SK-N-SH (cell line): ENCODE measurements around the gene CACNA1D. TPM values are rescaled to one million over a fixed set of nuclear protein-coding genes. Genes with fewer than 3 reads are reported as not detected.

Experiments used
- CTCF ChIA-PET: fragments of 300-600, 350-600 bp; formaldehyde crosslinking; extraction: SDS; loops from one replicate; lab custom pipeline; 2021; lab: Yijun Ruan, JAX
- POLR2A ChIA-PET: fragments of 350-600 bp; sonication (Branson Sonifier 250); formaldehyde crosslinking; extraction: SDS; loops from one replicate; lab custom pipeline; 2020; ENCODE audit warnings: antibody characterized with exemption, inconsistent platforms; lab: Yijun Ruan, JAX
- DNase-seq: peaks from one replicate; pipeline ENCODE4 v3.0.0; 2012
- H2AFZ ChIP-seq: fragments of 200-600 bp; sonication (generic); 2 replicates; pipeline ENCODE4 v1.8.1; 2016; ENCODE audit warnings: antibody characterized with exemption, mild to moderate bottlenecking, low read depth
- H3F3A ChIP-seq: fragments of 200-600 bp; sonication (generic); replicated peaks from 2 replicates; pipeline ENCODE3; 2016; ENCODE audit warnings: antibody characterized with exemption, mild to moderate bottlenecking; ENCODE audit not compliant: insufficient read depth
- H3K27ac ChIP-seq, 2 experiments: fragments of 200-500 bp in 1 of 2; fragments of 200-600 bp in 1 of 2; sonication (Bioruptor generic) in 1 of 2; sonication (generic), shearing (Covaris generic) in 1 of 2; 2 replicates each; pipeline versions ENCODE4 v1.5.1 to v1.6.1; 2014 to 2016; ENCODE audit warnings: low read depth in 2 of 2, inconsistent platforms in 1 of 2, low read length in 1 of 2, mild to moderate bottlenecking in 1 of 2, mixed read lengths in 1 of 2
- H3K27me3 ChIP-seq: fragments of 200-600 bp; sonication (generic), shearing (Covaris generic); 2 replicates; pipeline ENCODE4 v1.6.1; 2016; ENCODE audit warnings: mixed run types; ENCODE audit not compliant: insufficient read depth
- H3K36me3 ChIP-seq, 2 experiments: fragments of 200-500 bp in 1 of 2; fragments of 200-600 bp in 1 of 2; sonication (Bioruptor generic) in 1 of 2; sonication (generic) in 1 of 2; replicated peaks in 1 of 2; 2 replicates each; pipeline versions ENCODE3 to v1.5.1; 2014 to 2016; ENCODE audit warnings: low read length in 1 of 2, mild to moderate bottlenecking in 1 of 2; ENCODE audit not compliant: insufficient read depth in 2 of 2, control insufficient read depth in 1 of 2
- H3K4me1 ChIP-seq, 2 experiments: fragments of 200-500 bp in 1 of 2; fragments of 200-600 bp in 1 of 2; sonication (Bioruptor generic) in 1 of 2; sonication (generic), shearing (Covaris generic) in 1 of 2; 2 replicates each; pipeline versions ENCODE4 v1.5.1 to v1.6.1; 2014 to 2016; ENCODE audit warnings: low read depth in 1 of 2, low read length in 1 of 2, mixed run types in 1 of 2; ENCODE audit not compliant: insufficient read depth in 2 of 2, control insufficient read depth in 1 of 2
- H3K4me2 ChIP-seq: fragments of 200-600 bp; sonication (generic), shearing (Covaris generic); 2 replicates; pipeline ENCODE4 v1.6.1; 2017; ENCODE audit warnings: mixed run types
- H3K4me3 ChIP-seq, 2 experiments: fragments of 200-500 bp in 1 of 2; fragments of 200-600 bp in 1 of 2; sonication (Bioruptor generic) in 1 of 2; sonication (generic), shearing (Covaris generic) in 1 of 2; 2 replicates each; pipeline versions ENCODE4 v1.5.1 to v1.8.1; 2014 to 2016; ENCODE audit warnings: low read depth in 2 of 2, inconsistent platforms in 1 of 2, low read length in 1 of 2, mild to moderate bottlenecking in 1 of 2, mixed read lengths in 1 of 2, moderate library complexity in 1 of 2
- H3K79me2 ChIP-seq: fragments of 200-600 bp; sonication (generic); 2 replicates; pipeline ENCODE4 v1.8.1; 2017; ENCODE audit warnings: mild to moderate bottlenecking; ENCODE audit not compliant: insufficient read depth
- H3K9ac ChIP-seq: fragments of 200-600 bp; sonication (generic); 2 replicates; pipeline ENCODE4 v1.6.1; 2017; ENCODE audit warnings: mixed run types
- H3K9me2 ChIP-seq: fragments of 200-600 bp; sonication (generic); 2 replicates; pipeline ENCODE4 v1.6.1; 2017; ENCODE audit warnings: mixed run types
- H3K9me3 ChIP-seq: fragments of 200-600 bp; sonication (generic); 2 replicates; pipeline ENCODE4 v1.6.1; 2017; ENCODE audit warnings: mixed run types, mild to moderate bottlenecking, moderate library complexity
- H4K20me1 ChIP-seq: fragments of 200-600 bp; sonication (generic); 2 replicates; pipeline ENCODE4 v1.6.1; 2017; ENCODE audit warnings: mild to moderate bottlenecking, mixed run types; ENCODE audit not compliant: insufficient read depth
- CHD2 ChIP-seq: fragments of 150-350 bp; IDR thresholded peaks from 2 replicates; pipeline ENCODE4 v1.6.1; 2018; ENCODE audit warnings: low read length; ENCODE audit not compliant: partially characterized antibody
- ELF1 ChIP-seq: IDR thresholded peaks from 2 replicates; pipeline ENCODE4 v1.4.0; 2012
- FOSL2 ChIP-seq: IDR thresholded peaks from 2 replicates; pipeline ENCODE4 v1.4.0; 2012; ENCODE audit warnings: low read depth, mild to moderate bottlenecking, moderate library complexity, borderline replicate concordance
- FOXM1 ChIP-seq: IDR thresholded peaks from 2 replicates; pipeline ENCODE4 v1.4.0; 2012; ENCODE audit warnings: low read depth, mild to moderate bottlenecking
- JUND ChIP-seq: IDR thresholded peaks from 2 replicates; pipeline ENCODE4 v1.4.0; 2012
- MXI1 ChIP-seq: IDR thresholded peaks from 2 replicates; pipeline ENCODE4 v1.6.1; 2012; ENCODE audit warnings: mild to moderate bottlenecking, low read depth, low read length, improper control_type of control experiment
- RAD21 ChIP-seq: IDR thresholded peaks from 2 replicates; pipeline ENCODE4 v1.6.1; 2012; ENCODE audit warnings: mild to moderate bottlenecking, low read length
- RFX5 ChIP-seq: IDR thresholded peaks from 2 replicates; pipeline ENCODE4 v1.6.1; 2012; ENCODE audit warnings: mild to moderate bottlenecking, improper control_type of control experiment, low read length
- SIN3A ChIP-seq: IDR thresholded peaks from 2 replicates; pipeline ENCODE4 v1.6.1; 2012; ENCODE audit warnings: low read depth, mild to moderate bottlenecking, low read length, moderate library complexity, borderline replicate concordance
- SMC3 ChIP-seq: IDR thresholded peaks from 2 replicates; pipeline ENCODE4 v1.6.1; 2012; ENCODE audit warnings: low read depth, low read length, improper control_type of control experiment
- TAF1 ChIP-seq: IDR thresholded peaks from 2 replicates; pipeline ENCODE4 v1.6.1; 2012; ENCODE audit warnings: low read depth, mild to moderate bottlenecking, low read length, moderate library complexity, borderline replicate concordance
- YY1 ChIP-seq: IDR thresholded peaks from 2 replicates; pipeline ENCODE4 v1.4.0; 2012; ENCODE audit warnings: low read depth, mild to moderate bottlenecking
- WGBS: methylation state at CpG from one replicate; pipeline ENCODE4 v1.1.6; 2017; ENCODE audit warnings: low lambda C conversion rate; 5-methylcytosine and 5-hydroxymethylcytosine counted together
- polyA plus RNA-seq, 3 experiments: library from polyadenylated mRNA; depleted of rRNA; stranded (reverse); fragments of >200 nt; gene quantifications; 2 replicates each; pipeline ENCODE4 v1.2.3, GENCODE V29; 2012
- TF ChIP-seq, protein P1 (sequence below): IDR thresholded peaks from 2 replicates; pipeline ENCODE4 v1.6.1; 2012; ENCODE audit warnings: mild to moderate bottlenecking, low read depth, low read length, moderate library complexity
- TF ChIP-seq, protein P2 (sequence below): IDR thresholded peaks from 2 replicates; pipeline ENCODE4; 2012
- TF ChIP-seq, protein P3 (sequence below): fragments of 200-600 bp; sonication (generic); IDR thresholded peaks from 2 replicates; pipeline ENCODE4 v1.6.1; 2017; ENCODE audit warnings: antibody characterized with exemption, mild to moderate bottlenecking, moderate library complexity
- TF ChIP-seq, protein P4 (sequence below): fragments of 150-350 bp; IDR thresholded peaks from 2 replicates; pipeline ENCODE4 v1.6.1; 2017; ENCODE audit warnings: antibody characterized with exemption, low read length, low read depth, borderline replicate concordance
- TF ChIP-seq, protein P5 (sequence below): fragments of 150-350 bp; IDR thresholded peaks from 2 replicates; pipeline ENCODE4 v1.6.1; 2016; ENCODE audit warnings: mild to moderate bottlenecking, low read depth, low read length

The CACNA1D gene
- polyA plus RNA-seq, 1 of the 3 experiments (the other 2 are of a cell fraction), result 0.12 TPM

DNA sequence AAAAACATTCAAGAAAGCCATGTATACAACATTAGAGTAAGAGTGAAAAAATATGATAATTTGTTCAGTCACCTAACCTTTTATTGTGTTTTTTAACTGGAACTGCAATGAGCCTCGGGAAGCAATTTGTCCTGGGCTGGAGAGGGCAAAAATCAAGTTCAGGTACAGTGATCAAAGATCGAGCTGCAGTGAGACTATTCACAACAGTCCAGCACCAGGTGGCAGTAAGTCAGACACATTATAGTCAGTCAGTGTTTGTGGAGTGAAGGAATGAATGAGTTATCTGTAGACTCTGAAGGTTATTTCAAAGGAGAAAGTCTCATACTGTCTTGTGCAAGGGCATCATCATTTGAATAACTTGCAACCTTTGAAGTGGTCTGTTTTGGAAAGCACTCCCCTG, 235.2 kb downstream of the CACNA1D start:
- no peak overlapping the region for H3K4me2 ChIP-seq
- POLR2A ChIA-PET, result no interaction called here

More for the DNA sequence above, 235.2 kb downstream of the CACNA1D start:
- H3K36me3 ChIP-seq, result no peaks in the 10 kb centered on the region
- H3K27ac ChIP-seq, result no peak overlapping the region
- no peaks in the 10 kb centered on the region for H3F3A ChIP-seq
- CTCF ChIA-PET, result interaction anchor here (0.6 to 0.7 kb wide), 2 partner anchors 18 to 34 kb away, joined by 3 read pairs; no protein-coding TSS in a partner anchor
- no peaks in the 10 kb centered on the region for H3K9me3 ChIP-seq
- no peaks in the 10 kb centered on the region for H3K27me3 ChIP-seq
- no peaks in the 10 kb centered on the region for H3K79me2 ChIP-seq
- H3K4me3 ChIP-seq, result no peak overlapping the region
- H3K4me1 ChIP-seq, result peaks cover 0 to 15% of the 10 kb centered on the region in 2 experiments; a peak in 2 of 4 replicates
- no peaks in the 10 kb centered on the region for H3K9me2 ChIP-seq
- no peaks in the 10 kb centered on the region for H4K20me1 ChIP-seq
- no peak for TF ChIP-seq ELF1
- TF ChIP-seq, protein P1, sequence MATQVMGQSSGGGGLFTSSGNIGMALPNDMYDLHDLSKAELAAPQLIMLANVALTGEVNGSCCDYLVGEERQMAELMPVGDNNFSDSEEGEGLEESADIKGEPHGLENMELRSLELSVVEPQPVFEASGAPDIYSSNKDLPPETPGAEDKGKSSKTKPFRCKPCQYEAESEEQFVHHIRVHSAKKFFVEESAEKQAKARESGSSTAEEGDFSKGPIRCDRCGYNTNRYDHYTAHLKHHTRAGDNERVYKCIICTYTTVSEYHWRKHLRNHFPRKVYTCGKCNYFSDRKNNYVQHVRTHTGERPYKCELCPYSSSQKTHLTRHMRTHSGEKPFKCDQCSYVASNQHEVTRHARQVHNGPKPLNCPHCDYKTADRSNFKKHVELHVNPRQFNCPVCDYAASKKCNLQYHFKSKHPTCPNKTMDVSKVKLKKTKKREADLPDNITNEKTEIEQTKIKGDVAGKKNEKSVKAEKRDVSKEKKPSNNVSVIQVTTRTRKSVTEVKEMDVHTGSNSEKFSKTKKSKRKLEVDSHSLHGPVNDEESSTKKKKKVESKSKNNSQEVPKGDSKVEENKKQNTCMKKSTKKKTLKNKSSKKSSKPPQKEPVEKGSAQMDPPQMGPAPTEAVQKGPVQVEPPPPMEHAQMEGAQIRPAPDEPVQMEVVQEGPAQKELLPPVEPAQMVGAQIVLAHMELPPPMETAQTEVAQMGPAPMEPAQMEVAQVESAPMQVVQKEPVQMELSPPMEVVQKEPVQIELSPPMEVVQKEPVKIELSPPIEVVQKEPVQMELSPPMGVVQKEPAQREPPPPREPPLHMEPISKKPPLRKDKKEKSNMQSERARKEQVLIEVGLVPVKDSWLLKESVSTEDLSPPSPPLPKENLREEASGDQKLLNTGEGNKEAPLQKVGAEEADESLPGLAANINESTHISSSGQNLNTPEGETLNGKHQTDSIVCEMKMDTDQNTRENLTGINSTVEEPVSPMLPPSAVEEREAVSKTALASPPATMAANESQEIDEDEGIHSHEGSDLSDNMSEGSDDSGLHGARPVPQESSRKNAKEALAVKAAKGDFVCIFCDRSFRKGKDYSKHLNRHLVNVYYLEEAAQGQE, result no peak
- TF ChIP-seq, protein P2, sequence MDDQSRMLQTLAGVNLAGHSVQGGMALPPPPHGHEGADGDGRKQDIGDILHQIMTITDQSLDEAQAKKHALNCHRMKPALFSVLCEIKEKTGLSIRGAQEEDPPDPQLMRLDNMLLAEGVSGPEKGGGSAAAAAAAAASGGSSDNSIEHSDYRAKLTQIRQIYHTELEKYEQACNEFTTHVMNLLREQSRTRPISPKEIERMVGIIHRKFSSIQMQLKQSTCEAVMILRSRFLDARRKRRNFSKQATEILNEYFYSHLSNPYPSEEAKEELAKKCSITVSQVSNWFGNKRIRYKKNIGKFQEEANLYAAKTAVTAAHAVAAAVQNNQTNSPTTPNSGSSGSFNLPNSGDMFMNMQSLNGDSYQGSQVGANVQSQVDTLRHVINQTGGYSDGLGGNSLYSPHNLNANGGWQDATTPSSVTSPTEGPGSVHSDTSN, result no peak
- TF ChIP-seq TAF1, result no peak
- no peak for TF ChIP-seq YY1
- TF ChIP-seq, protein P3, sequence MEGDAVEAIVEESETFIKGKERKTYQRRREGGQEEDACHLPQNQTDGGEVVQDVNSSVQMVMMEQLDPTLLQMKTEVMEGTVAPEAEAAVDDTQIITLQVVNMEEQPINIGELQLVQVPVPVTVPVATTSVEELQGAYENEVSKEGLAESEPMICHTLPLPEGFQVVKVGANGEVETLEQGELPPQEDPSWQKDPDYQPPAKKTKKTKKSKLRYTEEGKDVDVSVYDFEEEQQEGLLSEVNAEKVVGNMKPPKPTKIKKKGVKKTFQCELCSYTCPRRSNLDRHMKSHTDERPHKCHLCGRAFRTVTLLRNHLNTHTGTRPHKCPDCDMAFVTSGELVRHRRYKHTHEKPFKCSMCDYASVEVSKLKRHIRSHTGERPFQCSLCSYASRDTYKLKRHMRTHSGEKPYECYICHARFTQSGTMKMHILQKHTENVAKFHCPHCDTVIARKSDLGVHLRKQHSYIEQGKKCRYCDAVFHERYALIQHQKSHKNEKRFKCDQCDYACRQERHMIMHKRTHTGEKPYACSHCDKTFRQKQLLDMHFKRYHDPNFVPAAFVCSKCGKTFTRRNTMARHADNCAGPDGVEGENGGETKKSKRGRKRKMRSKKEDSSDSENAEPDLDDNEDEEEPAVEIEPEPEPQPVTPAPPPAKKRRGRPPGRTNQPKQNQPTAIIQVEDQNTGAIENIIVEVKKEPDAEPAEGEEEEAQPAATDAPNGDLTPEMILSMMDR, result no peak
- TF ChIP-seq, protein P4, sequence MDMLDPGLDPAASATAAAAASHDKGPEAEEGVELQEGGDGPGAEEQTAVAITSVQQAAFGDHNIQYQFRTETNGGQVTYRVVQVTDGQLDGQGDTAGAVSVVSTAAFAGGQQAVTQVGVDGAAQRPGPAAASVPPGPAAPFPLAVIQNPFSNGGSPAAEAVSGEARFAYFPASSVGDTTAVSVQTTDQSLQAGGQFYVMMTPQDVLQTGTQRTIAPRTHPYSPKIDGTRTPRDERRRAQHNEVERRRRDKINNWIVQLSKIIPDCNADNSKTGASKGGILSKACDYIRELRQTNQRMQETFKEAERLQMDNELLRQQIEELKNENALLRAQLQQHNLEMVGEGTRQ, result no peak
- TF ChIP-seq MXI1, result no peak
- TF ChIP-seq SMC3, result no peak
- TF ChIP-seq FOSL2, result no peak
- TF ChIP-seq CHD2, result no peak
- TF ChIP-seq RFX5, result no peak
- TF ChIP-seq, protein P5, sequence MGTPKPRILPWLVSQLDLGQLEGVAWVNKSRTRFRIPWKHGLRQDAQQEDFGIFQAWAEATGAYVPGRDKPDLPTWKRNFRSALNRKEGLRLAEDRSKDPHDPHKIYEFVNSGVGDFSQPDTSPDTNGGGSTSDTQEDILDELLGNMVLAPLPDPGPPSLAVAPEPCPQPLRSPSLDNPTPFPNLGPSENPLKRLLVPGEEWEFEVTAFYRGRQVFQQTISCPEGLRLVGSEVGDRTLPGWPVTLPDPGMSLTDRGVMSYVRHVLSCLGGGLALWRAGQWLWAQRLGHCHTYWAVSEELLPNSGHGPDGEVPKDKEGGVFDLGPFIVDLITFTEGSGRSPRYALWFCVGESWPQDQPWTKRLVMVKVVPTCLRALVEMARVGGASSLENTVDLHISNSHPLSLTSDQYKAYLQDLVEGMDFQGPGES, result no peak
- TF ChIP-seq RAD21, result no peak
- TF ChIP-seq JUND, result no peak
- TF ChIP-seq SIN3A, result no peak
- TF ChIP-seq FOXM1, result no peak
- TF ChIP-seq, all 33 proteins: peak for 0
- H3K9ac ChIP-seq, result no peak overlapping the region
- 53% methylated on average over 2 of the region's 2 CpGs for WGBS
- DNase-seq, result no peak
- H2AFZ ChIP-seq, result no peak overlapping the region
